H1 (cell line): ENCODE data around the gene PPP4R4. TPM values are rescaled to one million over a fixed set of nuclear protein-coding genes. Genes with fewer than 3 reads are reported as not detected.

Source experiments
- CTCF ChIA-PET: fragments of 300-600 bp; sonication (Branson Sonifier 250); formaldehyde crosslinking; loops from one replicate; lab custom pipeline; 2021; ENCODE audit not compliant: partially characterized antibody; lab: Charles Lee
- POLR2A ChIA-PET: fragments of 300-600 bp; sonication (Branson Sonifier 250); formaldehyde crosslinking; loops from one replicate; lab custom pipeline; 2021; ENCODE audit warnings: inconsistent platforms; ENCODE audit not compliant: partially characterized antibody; lab: Charles Lee
- DNase-seq, 2 experiments: peaks; one replicate each; pipeline versions ENCODE4 v3.0.0 to v3.0.0-alpha.2; 2010 to 2022; ENCODE audit warnings: low spot score in 2 of 2, low read depth in 1 of 2, mixed read lengths in 1 of 2
- FAIRE-seq: peaks from 2 replicates; lab custom pipeline; 2011; peaks lifted over from hg19 to GRCh38; lab: Jason Lieb, UNC
- H2AFZ ChIP-seq: 2 replicates; pipeline ENCODE4 v1.8.1; 2012; ENCODE audit warnings: low read length, inconsistent platforms
- H2AK5ac ChIP-seq: 2 replicates; pipeline ENCODE4 v1.6.1; 2013; ENCODE audit warnings: low read depth, low read length
- H2BK120ac ChIP-seq: replicated peaks from 2 replicates; pipeline ENCODE3; 2013; ENCODE audit warnings: low read depth, low read length, inconsistent platforms
- H2BK12ac ChIP-seq: 2 replicates; pipeline ENCODE4 v1.6.1; 2013; ENCODE audit warnings: low read depth, low read length
- H2BK15ac ChIP-seq: 2 replicates; pipeline ENCODE4 v1.6.1; 2013; ENCODE audit warnings: low read length
- H2BK20ac ChIP-seq: 2 replicates; pipeline ENCODE4 v1.6.1; 2013; ENCODE audit warnings: low read length
- H2BK5ac ChIP-seq: 2 replicates; pipeline ENCODE4 v1.6.1; 2013; ENCODE audit warnings: low read depth, low read length
- H3K14ac ChIP-seq: 2 replicates; pipeline ENCODE4 v1.6.1; 2013; ENCODE audit warnings: inconsistent platforms; ENCODE audit not compliant: insufficient read length
- H3K18ac ChIP-seq: 2 replicates; pipeline ENCODE4 v1.6.1; 2013; ENCODE audit warnings: low read length; ENCODE audit errors: extremely low read depth
- H3K23ac ChIP-seq: 2 replicates; pipeline ENCODE4 v1.6.1; 2013; ENCODE audit warnings: inconsistent platforms; ENCODE audit not compliant: insufficient read length
- H3K23me2 ChIP-seq: 2 replicates; pipeline ENCODE4 v1.6.1; 2013; ENCODE audit warnings: low read depth, low read length
- H3K27ac ChIP-seq: 2 replicates; pipeline ENCODE4 v1.6.1; 2011; ENCODE audit warnings: low read depth, low read length, inconsistent platforms
- H3K27me3 ChIP-seq, 4 experiments: replicated peaks in 1 of 4; 1 replicate in 1 of 4; 2 replicates in 3 of 4; pipeline versions ENCODE4 v1.6.1 to v1.8.1; 2011 to 2013; ENCODE audit warnings: low read length in 3 of 4, mild to moderate bottlenecking in 3 of 4, inconsistent platforms in 2 of 4, mixed read lengths in 2 of 4, moderate library complexity in 1 of 4; ENCODE audit not compliant: control insufficient read depth in 3 of 4, insufficient read depth in 3 of 4; ENCODE audit errors: extremely low read depth in 1 of 4
- H3K36me3 ChIP-seq, 4 experiments: 2 replicates each; pipeline versions ENCODE4 v1.6.1 to v1.8.1; 2011 to 2013; ENCODE audit warnings: mild to moderate bottlenecking in 4 of 4, low read length in 3 of 4, moderate library complexity in 2 of 4, control low read depth in 1 of 4, inconsistent platforms in 1 of 4; ENCODE audit not compliant: insufficient read depth in 4 of 4, control insufficient read depth in 2 of 4
- H3K4ac ChIP-seq: replicated peaks from 2 replicates; pipeline ENCODE3; 2013; ENCODE audit warnings: low read length, low read depth, mixed read lengths, inconsistent platforms; ENCODE audit not compliant: insufficient read length
- H3K4me1 ChIP-seq, 4 experiments: replicated peaks in 1 of 4; 1 replicate in 1 of 4; 2 replicates in 3 of 4; pipeline versions ENCODE4 v1.6.1 to v1.8.1; 2011 to 2013; ENCODE audit warnings: low read length in 3 of 4, inconsistent platforms in 2 of 4, mixed read lengths in 1 of 4; ENCODE audit not compliant: insufficient read depth in 4 of 4, control insufficient read depth in 3 of 4
- H3K4me2 ChIP-seq, 2 experiments: 2 replicates each; pipeline versions ENCODE4 v1.6.1 to v1.8.1; 2011 to 2013; ENCODE audit warnings: low read depth in 2 of 2, low read length in 2 of 2, control low read depth in 1 of 2, inconsistent platforms in 1 of 2, mild to moderate bottlenecking in 1 of 2; ENCODE audit not compliant: insufficient read depth in 1 of 2
- H3K4me3 ChIP-seq, 4 experiments: fragments of 200-600, 300-600 bp in 1 of 4; sonication (generic), shearing (Covaris generic), sonication (Bioruptor Twin) in 1 of 4; 2 replicates each; pipeline versions ENCODE4 v1.5.1 to v1.8.1; 2011 to 2016; ENCODE audit warnings: low read length in 4 of 4, low read depth in 3 of 4, control low read depth in 2 of 4, inconsistent platforms in 2 of 4, mild to moderate bottlenecking in 2 of 4, mixed read lengths in 1 of 4, moderate library complexity in 1 of 4; ENCODE audit not compliant: insufficient read depth in 2 of 4; ENCODE audit errors: extremely low read depth in 1 of 4
- H3K56ac ChIP-seq: replicated peaks from 2 replicates; pipeline ENCODE3; 2013; ENCODE audit warnings: low read depth, mild to moderate bottlenecking, mixed read lengths, low read length, inconsistent platforms; ENCODE audit not compliant: insufficient read length
- H3K79me1 ChIP-seq: 2 replicates; pipeline ENCODE4 v1.6.1; 2013; ENCODE audit warnings: low read depth, low read length, control low read depth
- H3K79me2 ChIP-seq, 2 experiments: 2 replicates each; pipeline versions ENCODE4 v1.6.1 to v1.8.1; 2012 to 2013; ENCODE audit warnings: low read length in 2 of 2, mild to moderate bottlenecking in 2 of 2, inconsistent platforms in 1 of 2; ENCODE audit not compliant: insufficient read depth in 2 of 2, control insufficient read depth in 1 of 2
- H3K9ac ChIP-seq, 4 experiments: replicated peaks in 1 of 4; 1 replicate in 1 of 4; 2 replicates in 3 of 4; pipeline versions ENCODE4 v1.6.1 to v1.8.1; 2011 to 2013; ENCODE audit warnings: low read depth in 3 of 4, low read length in 3 of 4, control low read depth in 2 of 4, mild to moderate bottlenecking in 2 of 4, moderate library complexity in 2 of 4, inconsistent platforms in 1 of 4; ENCODE audit errors: extremely low read depth in 1 of 4
- H3K9me3 ChIP-seq, 2 experiments: 2 replicates each; pipeline versions ENCODE4 v1.6.1 to v1.8.1; 2012 to 2013; ENCODE audit warnings: mild to moderate bottlenecking in 2 of 2, moderate library complexity in 2 of 2, control low read depth in 1 of 2, inconsistent platforms in 1 of 2, low read depth in 1 of 2, low read length in 1 of 2, mixed read lengths in 1 of 2; ENCODE audit not compliant: insufficient read depth in 2 of 2
- H4K20me1 ChIP-seq, 2 experiments: replicated peaks in 1 of 2; 2 replicates each; pipeline versions ENCODE3 to v1.8.1; 2011 to 2013; ENCODE audit warnings: inconsistent platforms in 2 of 2, low read length in 2 of 2, mild to moderate bottlenecking in 1 of 2; ENCODE audit not compliant: insufficient read depth in 2 of 2, control insufficient read depth in 1 of 2
- H4K5ac ChIP-seq: 2 replicates; pipeline ENCODE4 v1.6.1; 2013; ENCODE audit warnings: low read length, low read depth, mixed read lengths, inconsistent platforms; ENCODE audit not compliant: insufficient read length
- H4K8ac ChIP-seq: 2 replicates; pipeline ENCODE4 v1.8.0; 2013; ENCODE audit warnings: mild to moderate bottlenecking, moderate library complexity, low read length, inconsistent platforms; ENCODE audit not compliant: insufficient read depth; ENCODE audit errors: extremely low read depth
- H4K91ac ChIP-seq: replicated peaks from 2 replicates; pipeline ENCODE3; 2013; ENCODE audit warnings: low read length, mixed read lengths, inconsistent platforms; ENCODE audit not compliant: insufficient read length
- POLR2A ChIP-seq, 2 experiments: IDR thresholded peaks; 1 replicate in 1 of 2; 2 replicates in 1 of 2; pipeline ENCODE4 v1.6.1; 2011; ENCODE audit warnings: low read depth in 2 of 2, low read length in 2 of 2, mild to moderate bottlenecking in 2 of 2; ENCODE audit errors: control extremely low read depth in 1 of 2
- WGBS, 2 experiments: shearing (Covaris generic) in 1 of 2; methylation state at CpG; one replicate each; pipeline versions ENCODE4 v1.1.6 to v1.1.7; 2013 to 2015; ENCODE audit warnings: low lambda C conversion rate in 2 of 2, mixed read lengths in 2 of 2, inconsistent platforms in 1 of 2, low coverage in 1 of 2, missing lambda C conversion rate in 1 of 2; ENCODE audit not compliant: insufficient replicate concordance in 2 of 2, insufficient coverage in 1 of 2, insufficient read length in 1 of 2; ENCODE audit errors: extremely low coverage in 1 of 2, missing lambda C conversion rate in 1 of 2; 5-methylcytosine and 5-hydroxymethylcytosine counted together
- polyA plus RNA-seq, 7 experiments: library from polyadenylated mRNA; depleted of rRNA in 3 of 7; stranded (reverse) in 5 of 7; unstranded in 2 of 7; fragments of >200 nt in 5 of 7; fragments of 200-250 nt in 2 of 7; gene quantifications; 1 replicate in 5 of 7; 2 replicates in 1 of 7; 4 replicates in 1 of 7; pipeline versions ENCODE4 v1.2.1 to v1.2.3, GENCODE V29; 2011 to 2013; ENCODE audit warnings: missing spikeins in 2 of 7, mixed read lengths in 2 of 7
- total RNA-seq: library from RNA; stranded (reverse); fragmentation: NEBNext Ultra II Directional; extraction: Animal tissue kit (Norgen Biotek cat#: 25700); gene quantifications from 2 replicates; pipeline ENCODE4 v1.2.1, GENCODE V29; 2021

PPP4R4 gene
- total and polyA plus RNA-seq, 2 of the 8 experiments (the other 6 are each of a cell fraction or from before 2014, with no cell fraction given): 3.3 to 9.6 TPM

DNA sequence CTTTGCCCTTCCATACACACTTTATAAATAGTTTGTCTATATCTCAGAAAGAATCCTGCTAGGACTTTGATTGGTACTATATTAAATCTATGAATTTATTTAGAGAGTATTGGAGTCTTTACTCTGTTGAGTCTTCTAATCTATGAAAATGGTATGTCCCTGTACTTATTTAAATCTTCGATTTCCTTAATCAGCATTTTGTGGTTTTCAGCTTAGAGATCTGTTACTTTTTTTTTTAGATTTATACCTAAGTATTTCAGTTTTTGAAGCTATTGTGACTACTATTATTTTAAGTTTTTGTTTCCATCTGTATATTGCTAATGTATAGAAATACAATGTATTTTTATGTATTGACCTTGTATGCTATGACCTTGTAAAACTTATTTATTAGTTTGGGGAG is 31.3 kb upstream of the PPP4R4 start:
- H2BK120ac ChIP-seq: no peak overlapping the region
- no peak overlapping the region for H2BK20ac ChIP-seq
- no peak overlapping the region for H3K23ac ChIP-seq
- CTCF ChIA-PET: interaction anchor here (0.5 to 9.2 kb wide), 37 partner anchors 10 to 937 kb away, joined by 3 to 148 read pairs (median 5); partner anchors contain the start of gene IFI27L2
- H3K27ac ChIP-seq: no peak overlapping the region
- FAIRE-seq: no peak
- no peak for TF ChIP-seq POLR2A (IDR thresholded peaks at IDR 0.05; ENCODE audit: control extremely low read depth in 1 of 2, low read depth in 2 of 2, low read length in 2 of 2)
- TF ChIP-seq, all 59 proteins: peak for 0
- H4K5ac ChIP-seq: no peak overlapping the region
- no peak for DNase-seq
- H2AFZ ChIP-seq: no peak overlapping the region
- H3K79me2 ChIP-seq: no peaks in the 10 kb centered on the region
- no peaks in the 10 kb centered on the region for H3K79me1 ChIP-seq
- H3K9me3 ChIP-seq: no peaks in the 10 kb centered on the region
- H2BK15ac ChIP-seq: no peak overlapping the region
- H3K23me2 ChIP-seq: no peaks in the 10 kb centered on the region
- no peak overlapping the region for H4K91ac ChIP-seq
- H3K4me2 ChIP-seq: no peak overlapping the region
- peaks cover 7 to 17% (median 15%) of the 10 kb centered on the region in 4 experiments; a peak in 6 of 7 replicates for H3K4me1 ChIP-seq
- no peak overlapping the region for H2BK5ac ChIP-seq
- POLR2A ChIA-PET: interaction anchor here (0.9 kb wide), 2 partner anchors 14 to 51 kb away, joined by 3 read pairs; partner anchors contain the start of gene IFI27L2
- no peaks in the 10 kb centered on the region for H3K36me3 ChIP-seq
- H4K20me1 ChIP-seq: no peaks in the 10 kb centered on the region
- no peak overlapping the region for H2BK12ac ChIP-seq
- no peak overlapping the region for H3K4me3 ChIP-seq
- H3K14ac ChIP-seq: no peak overlapping the region
- H3K9ac ChIP-seq: no peak overlapping the region
- H4K8ac ChIP-seq: no peak overlapping the region
- 84% methylated on average over 1 of the region's 1 CpG; no CpG with 5 or more reads in 1 of the 2 experiments for WGBS, 2 experiments
- no peak overlapping the region for H3K4ac ChIP-seq
- H3K18ac ChIP-seq: no peak overlapping the region
- no peak overlapping the region for H3K56ac ChIP-seq
- no peak overlapping the region for H2AK5ac ChIP-seq
- H3K27me3 ChIP-seq: no peaks in the 10 kb centered on the region
